ENCODE data around the gene TSPAN9. TPM values are rescaled to one million over a fixed set of nuclear protein-coding genes. Genes with fewer than 3 reads are reported as not detected.

TSPAN9 gene
- total RNA-seq, 2 donors from 2014 or later, result 41.9 to 50.0 TPM

- H3K27ac ChIP-seq, result no peak overlapping the region
- whole genome bisulfite sequencing, result 62% methylated on average over 14 of the region's 14 CpGs
- DNase-seq (ENCODE audit: low spot score), result no peak
- peaks cover 22% of the 10 kb centered on the region for H3K4me1 ChIP-seq (replicated peaks)
- intact Hi-C loops (cut with DNase I), result no loop called here
- no peaks in the 10 kb centered on the region for H3K27me3 ChIP-seq (replicated peaks; ENCODE audit: insufficient read depth)
- no peaks in the 10 kb centered on the region for H3K9me3 ChIP-seq
- no peaks in the 10 kb centered on the region for H3K36me3 ChIP-seq
- H3K4me3 ChIP-seq, result no peak overlapping the region
- TF ChIP-seq POLR2A (IDR thresholded peaks at IDR 0.05) (no peak), POLR2AphosphoS5 (IDR thresholded peaks at IDR 0.05) (no peak)
Measured at GRCh38 chr12:3230758-3231375, 153.7 kb downstream of the TSPAN9 start.

DNA sequence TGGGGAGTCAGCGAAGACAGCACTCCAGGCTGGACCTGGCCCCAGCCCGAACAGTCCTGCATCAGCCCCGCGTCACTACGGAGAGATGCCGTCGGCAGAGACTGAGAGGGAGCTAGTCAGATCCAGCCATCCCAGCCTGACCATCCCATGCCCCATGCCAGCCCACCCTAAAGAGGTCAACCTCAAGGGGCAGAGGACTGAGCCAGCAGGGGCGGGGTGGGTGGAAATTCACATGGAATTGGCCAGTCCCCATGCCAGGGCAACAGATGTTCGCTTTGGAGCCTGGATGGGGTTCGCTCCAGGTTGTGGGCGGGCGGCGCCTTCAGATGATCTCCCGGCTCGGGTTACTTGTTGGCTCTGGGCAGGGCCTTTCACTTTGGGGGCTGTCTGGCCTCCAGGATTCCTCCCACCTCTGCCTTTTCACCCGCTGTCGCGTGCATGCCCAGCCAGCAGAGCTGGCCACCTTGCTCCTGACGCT lies 154.3 kb downstream of the TSPAN9 start:
- H3K4me3 ChIP-seq, result no peak overlapping the region
- H3K27ac ChIP-seq, result no peak overlapping the region
- DNase-seq (ENCODE audit: low spot score), result no peak
- no peaks in the 10 kb centered on the region for H3K9me3 ChIP-seq
- intact Hi-C loops (cut with DNase I), result no loop called here
- H3K4me1 ChIP-seq (replicated peaks), result peaks cover 22% of the 10 kb centered on the region
- 45% methylated on average over 18 of the region's 19 CpGs for WGBS
- H3K27me3 ChIP-seq (replicated peaks; ENCODE audit: insufficient read depth), result no peaks in the 10 kb centered on the region
- TF ChIP-seq POLR2A (IDR thresholded peaks at IDR 0.05) (no peak), POLR2AphosphoS5 (IDR thresholded peaks at IDR 0.05) (no peak), CTCF (IDR thresholded peaks at IDR 0.05) (no peak)
- no peaks in the 10 kb centered on the region for H3K36me3 ChIP-seq

DNA sequence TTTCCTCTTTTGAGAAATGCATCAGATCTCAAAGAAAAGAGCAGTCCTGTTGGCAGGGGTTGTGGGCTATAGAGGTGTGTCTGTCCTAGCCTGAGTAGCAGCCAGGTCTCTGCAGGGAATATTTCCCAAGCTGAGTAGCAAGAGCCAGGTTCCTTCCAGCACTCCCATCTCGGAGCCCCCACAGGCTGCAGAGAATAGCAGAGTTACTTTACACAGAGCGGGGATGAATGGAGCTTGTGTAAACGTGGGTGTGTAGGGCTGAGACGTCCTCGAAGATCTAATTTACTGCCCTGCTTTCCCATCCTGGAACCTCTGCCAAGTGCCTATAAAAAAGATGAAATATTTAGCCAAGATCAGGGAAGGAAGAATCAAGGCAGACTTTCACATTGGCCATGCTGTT lies 156.6 kb downstream of the TSPAN9 start:
- peak; percentile 76 for DNase-seq (ENCODE audit: low spot score)
- WGBS, result 8% methylated on average over 5 of the region's 5 CpGs
- Histone ChIP-seq H3K27me3 (replicated peaks; ENCODE audit: insufficient read depth) (no peaks in the 10 kb centered on the region), H3K4me3 (no peak overlapping the region), H3K4me1 (replicated peaks) (peaks cover 22% of the 10 kb centered on the region), H3K36me3 (no peaks in the 10 kb centered on the region), H3K9me3 (no peaks in the 10 kb centered on the region), H3K27ac (no peak overlapping the region)
- TF ChIP-seq POLR2AphosphoS5 (IDR thresholded peaks at IDR 0.05) (peak; percentile 92), CTCF (IDR thresholded peaks at IDR 0.05) (no peak)
- intact Hi-C loops (cut with DNase I), result no loop called here

- Histone ChIP-seq H3K4me3 (no peak overlapping the region), H3K4me1 (replicated peaks) (peaks cover 16% of the 10 kb centered on the region), H3K9me3 (no peaks in the 10 kb centered on the region), H3K36me3 (no peaks in the 10 kb centered on the region), H3K27ac (no peak overlapping the region), H3K27me3 (replicated peaks; ENCODE audit: insufficient read depth) (no peaks in the 10 kb centered on the region)
- no peak for TF ChIP-seq POLR2AphosphoS5 (IDR thresholded peaks at IDR 0.05)
- no peak for TF ChIP-seq CTCF (IDR thresholded peaks at IDR 0.05)
- no peak for TF ChIP-seq POLR2A (IDR thresholded peaks at IDR 0.05)
- no peak for DNase-seq (ENCODE audit: low spot score)
- intact Hi-C loops (cut with DNase I), result no loop called here
- WGBS, result 79% methylated on average over 16 of the region's 16 CpGs
Measured at GRCh38 chr12:3236345-3237187, 159.4 kb downstream of the TSPAN9 start.

DNA sequence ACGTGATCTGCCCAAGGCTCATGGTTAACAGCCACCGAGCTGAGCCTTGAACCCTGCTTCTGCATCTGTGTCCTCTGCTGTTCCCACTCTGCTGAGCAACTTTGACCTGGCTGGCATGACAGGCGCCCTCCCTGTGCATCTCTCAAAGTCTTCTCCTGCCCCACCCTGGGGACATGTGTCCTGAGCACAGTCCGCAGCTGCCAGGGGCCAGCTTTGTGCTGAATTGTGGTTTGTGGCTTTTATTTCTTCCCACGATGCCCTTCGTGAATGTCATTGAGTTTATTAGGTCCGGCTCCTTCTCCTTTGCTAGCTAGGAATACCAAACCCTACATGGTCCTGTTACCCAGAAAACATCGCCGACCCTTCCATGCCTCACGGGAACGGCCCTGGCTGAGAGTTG lies 161.0 kb downstream of the TSPAN9 start:
- intact Hi-C loops (cut with DNase I), result no loop called here
- Histone ChIP-seq H3K27ac (no peak overlapping the region), H3K4me1 (replicated peaks) (peaks cover 12% of the 10 kb centered on the region), H3K4me3 (no peak overlapping the region), H3K27me3 (replicated peaks; ENCODE audit: insufficient read depth) (no peaks in the 10 kb centered on the region), H3K9me3 (no peaks in the 10 kb centered on the region), H3K36me3 (no peaks in the 10 kb centered on the region)
- TF ChIP-seq CTCF (IDR thresholded peaks at IDR 0.05), result no peak
- no peak for TF ChIP-seq POLR2A (IDR thresholded peaks at IDR 0.05)
- TF ChIP-seq POLR2AphosphoS5 (IDR thresholded peaks at IDR 0.05), result no peak
- no peak for DNase-seq (ENCODE audit: low spot score)
- WGBS, result 91% methylated on average over 11 of the region's 11 CpGs
